Liver (tissue), 3 donors: ENCODE measurements around the gene ITPKB.

Source experiments
- CTCF ChIP-seq: fragments of 150-350 bp; IDR thresholded peaks from 2 replicates; pipeline ENCODE4 v1.5.1; 2017; ENCODE audit warnings: improper control_type of control experiment, low read depth, low read length; ENCODE audit not compliant: missing input control
- EGR1 ChIP-seq, 2 donors: IDR thresholded peaks; 2 replicates each; pipeline ENCODE4 v1.6.1; 2016 to 2018; ENCODE audit warnings: antibody characterized with exemption in 2 of 2, low read depth in 2 of 2
- JUND ChIP-seq, 2 donors: IDR thresholded peaks; 2 replicates each; pipeline ENCODE4 v1.6.1; 2016; ENCODE audit warnings: antibody characterized with exemption in 2 of 2
- NR2F2 ChIP-seq: IDR thresholded peaks from 2 replicates; pipeline ENCODE4 v1.6.1; 2016; ENCODE audit warnings: antibody characterized with exemption
- RAD21 ChIP-seq, 2 donors: IDR thresholded peaks; 2 replicates each; pipeline ENCODE4 v1.6.1; 2016; ENCODE audit warnings: antibody characterized with exemption in 2 of 2, mild to moderate bottlenecking in 2 of 2
- RXRA ChIP-seq, 2 donors: IDR thresholded peaks; 2 replicates each; pipeline ENCODE4 v1.6.1; 2017 to 2018; ENCODE audit warnings: antibody characterized with exemption in 2 of 2, mild to moderate bottlenecking in 1 of 2
- TAF1 ChIP-seq: conservative IDR thresholded peaks from 2 replicates; pipeline ENCODE4 v1.6.1; 2016; ENCODE audit warnings: antibody characterized with exemption, mild to moderate bottlenecking
- TF ChIP-seq, protein P1 (sequence below): IDR thresholded peaks from 2 replicates; pipeline ENCODE4 v1.6.1; 2016; ENCODE audit warnings: antibody characterized with exemption, mild to moderate bottlenecking
- donor health status: healthy.
- donor health status: healthy.

DNA sequence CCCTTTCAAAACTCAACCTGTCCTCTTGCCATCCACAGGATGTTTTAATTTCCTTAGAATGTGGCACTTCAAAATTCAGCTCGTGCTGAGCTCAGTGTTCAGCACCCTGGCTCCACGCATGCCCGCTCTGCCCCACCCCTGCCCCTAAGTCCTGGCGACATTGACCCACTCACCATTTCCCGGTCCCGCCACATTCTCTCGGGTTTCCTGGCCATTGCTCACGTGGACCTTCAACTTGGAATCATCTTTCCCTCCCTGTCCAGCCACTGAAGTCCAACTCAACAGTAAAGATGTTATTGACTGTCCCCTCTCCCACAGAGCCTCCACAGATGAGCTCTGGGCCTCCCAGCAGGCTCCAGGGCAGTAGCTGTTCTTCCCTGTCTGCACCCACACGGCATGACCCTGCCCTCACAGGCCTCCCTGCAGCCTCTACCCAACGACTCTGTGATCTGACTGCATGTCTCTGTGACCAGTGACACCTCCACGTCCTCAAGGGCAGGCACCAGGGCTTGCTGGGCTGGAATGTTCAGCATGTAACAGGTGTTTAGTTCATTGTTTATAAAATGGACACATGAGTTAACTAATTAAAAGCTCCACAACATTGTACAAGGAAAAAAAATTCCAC lies 53.8 kb downstream of the ITPKB start:
- TF ChIP-seq CTCF, result no peak
- no peak for TF ChIP-seq TAF1
- TF ChIP-seq RAD21 (IDR thresholded peaks at IDR 0.05), result no peak
- TF ChIP-seq EGR1 (IDR thresholded peaks at IDR 0.05; ENCODE audit: low read depth in 2 of 2), result no peak
- TF ChIP-seq JUND (IDR thresholded peaks at IDR 0.05), result no peak
- TF ChIP-seq RXRA (IDR thresholded peaks at IDR 0.05), result no peak
- TF ChIP-seq, protein P1, sequence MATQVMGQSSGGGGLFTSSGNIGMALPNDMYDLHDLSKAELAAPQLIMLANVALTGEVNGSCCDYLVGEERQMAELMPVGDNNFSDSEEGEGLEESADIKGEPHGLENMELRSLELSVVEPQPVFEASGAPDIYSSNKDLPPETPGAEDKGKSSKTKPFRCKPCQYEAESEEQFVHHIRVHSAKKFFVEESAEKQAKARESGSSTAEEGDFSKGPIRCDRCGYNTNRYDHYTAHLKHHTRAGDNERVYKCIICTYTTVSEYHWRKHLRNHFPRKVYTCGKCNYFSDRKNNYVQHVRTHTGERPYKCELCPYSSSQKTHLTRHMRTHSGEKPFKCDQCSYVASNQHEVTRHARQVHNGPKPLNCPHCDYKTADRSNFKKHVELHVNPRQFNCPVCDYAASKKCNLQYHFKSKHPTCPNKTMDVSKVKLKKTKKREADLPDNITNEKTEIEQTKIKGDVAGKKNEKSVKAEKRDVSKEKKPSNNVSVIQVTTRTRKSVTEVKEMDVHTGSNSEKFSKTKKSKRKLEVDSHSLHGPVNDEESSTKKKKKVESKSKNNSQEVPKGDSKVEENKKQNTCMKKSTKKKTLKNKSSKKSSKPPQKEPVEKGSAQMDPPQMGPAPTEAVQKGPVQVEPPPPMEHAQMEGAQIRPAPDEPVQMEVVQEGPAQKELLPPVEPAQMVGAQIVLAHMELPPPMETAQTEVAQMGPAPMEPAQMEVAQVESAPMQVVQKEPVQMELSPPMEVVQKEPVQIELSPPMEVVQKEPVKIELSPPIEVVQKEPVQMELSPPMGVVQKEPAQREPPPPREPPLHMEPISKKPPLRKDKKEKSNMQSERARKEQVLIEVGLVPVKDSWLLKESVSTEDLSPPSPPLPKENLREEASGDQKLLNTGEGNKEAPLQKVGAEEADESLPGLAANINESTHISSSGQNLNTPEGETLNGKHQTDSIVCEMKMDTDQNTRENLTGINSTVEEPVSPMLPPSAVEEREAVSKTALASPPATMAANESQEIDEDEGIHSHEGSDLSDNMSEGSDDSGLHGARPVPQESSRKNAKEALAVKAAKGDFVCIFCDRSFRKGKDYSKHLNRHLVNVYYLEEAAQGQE, result no peak
- TF ChIP-seq NR2F2, result no peak
